ENCODE data around the gene LUZP2.

DNA sequence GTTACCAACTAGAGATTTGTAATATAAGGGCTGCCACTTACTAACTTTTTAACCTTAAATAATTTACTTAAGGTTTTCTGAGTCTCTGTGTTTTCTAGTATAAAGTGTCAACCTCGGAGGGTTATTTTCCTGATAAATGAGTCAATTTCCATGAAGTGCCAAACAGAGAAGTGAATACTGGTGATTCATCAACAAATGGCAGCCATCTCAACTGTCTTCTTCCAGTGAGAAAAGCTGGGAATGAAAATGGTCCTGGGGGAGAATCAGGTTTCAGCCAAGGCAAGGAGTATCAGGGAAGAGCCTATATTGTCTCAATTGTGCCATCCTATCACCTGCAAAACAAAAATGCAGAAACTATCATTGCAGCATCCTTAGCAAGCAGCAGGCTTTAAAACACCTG lies 129.1 kb downstream of the LUZP2 start:
- TF ChIP-seq EP300 (IDR thresholded peaks at IDR 0.05) (no peak), POLR2A (IDR thresholded peaks at IDR 0.05) (no peak)
- TF ChIP-seq, protein P1, sequence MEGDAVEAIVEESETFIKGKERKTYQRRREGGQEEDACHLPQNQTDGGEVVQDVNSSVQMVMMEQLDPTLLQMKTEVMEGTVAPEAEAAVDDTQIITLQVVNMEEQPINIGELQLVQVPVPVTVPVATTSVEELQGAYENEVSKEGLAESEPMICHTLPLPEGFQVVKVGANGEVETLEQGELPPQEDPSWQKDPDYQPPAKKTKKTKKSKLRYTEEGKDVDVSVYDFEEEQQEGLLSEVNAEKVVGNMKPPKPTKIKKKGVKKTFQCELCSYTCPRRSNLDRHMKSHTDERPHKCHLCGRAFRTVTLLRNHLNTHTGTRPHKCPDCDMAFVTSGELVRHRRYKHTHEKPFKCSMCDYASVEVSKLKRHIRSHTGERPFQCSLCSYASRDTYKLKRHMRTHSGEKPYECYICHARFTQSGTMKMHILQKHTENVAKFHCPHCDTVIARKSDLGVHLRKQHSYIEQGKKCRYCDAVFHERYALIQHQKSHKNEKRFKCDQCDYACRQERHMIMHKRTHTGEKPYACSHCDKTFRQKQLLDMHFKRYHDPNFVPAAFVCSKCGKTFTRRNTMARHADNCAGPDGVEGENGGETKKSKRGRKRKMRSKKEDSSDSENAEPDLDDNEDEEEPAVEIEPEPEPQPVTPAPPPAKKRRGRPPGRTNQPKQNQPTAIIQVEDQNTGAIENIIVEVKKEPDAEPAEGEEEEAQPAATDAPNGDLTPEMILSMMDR (IDR thresholded peaks at IDR 0.05), result no peak
